ENCODE data around the gene OR2F2.

- TF ChIP-seq CTCF (IDR thresholded peaks at IDR 0.05) (no peak), POLR2A (IDR thresholded peaks at IDR 0.05) (no peak)
These were observed 34.7 kb upstream of the OR2F2 start for GRCh38 chr7:143900230-143900766.
